ENCODE results near the gene RBSN. TPM values are rescaled to one million over a fixed set of nuclear protein-coding genes. Genes with fewer than 3 reads are reported as not detected.

Gene RBSN
- total RNA-seq, 1 donor from 2014 or later: 29.0 TPM

DNA sequence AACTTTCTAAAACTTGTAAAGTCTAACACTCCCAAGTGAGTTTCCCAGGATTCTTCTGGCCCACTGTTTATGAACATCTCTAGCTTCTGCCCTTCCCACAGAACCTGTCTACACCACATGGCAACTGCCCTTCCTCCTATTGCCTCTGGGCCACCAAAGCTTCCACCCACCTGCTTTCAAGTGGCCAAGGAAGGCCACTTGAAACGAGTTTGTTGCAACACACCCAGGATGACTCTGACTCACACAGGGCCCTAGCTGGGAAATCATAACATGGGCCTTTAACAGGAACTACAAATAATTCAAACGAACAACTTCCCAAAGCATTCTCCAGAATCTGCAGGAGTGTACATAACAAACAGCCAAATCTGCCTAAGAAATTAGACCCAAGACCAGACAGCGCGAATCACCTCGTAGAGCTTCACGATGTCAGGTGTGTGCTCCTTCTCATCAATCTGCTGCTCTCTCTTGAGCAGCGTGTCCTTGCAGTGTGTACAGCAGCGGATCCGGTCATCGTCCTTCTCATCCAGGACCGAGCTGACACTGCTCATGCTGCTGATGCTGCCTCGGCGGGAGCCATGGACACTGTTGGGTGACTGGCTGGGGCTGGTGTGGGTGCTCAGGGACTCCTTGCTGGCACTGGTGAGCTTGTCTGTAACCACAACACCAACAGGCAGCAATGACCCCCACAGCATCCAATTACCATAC lies 16.8 kb downstream of the RBSN start:
- Mint-ChIP-seq H3K27ac (no peak overlapping the region), H3K4me3 (no peak overlapping the region), H3K27me3 (no peaks in the 10 kb centered on the region), H3K4me1 (no peaks in the 10 kb centered on the region), H3K36me3 (ENCODE audit: low read depth) (peaks cover 90% of the 10 kb centered on the region), H3K9me3 (no peaks in the 10 kb centered on the region)
- intact Hi-C loops (cut with micrococcal nuclease): no loop called here
- TF ChIP-seq, protein P1, sequence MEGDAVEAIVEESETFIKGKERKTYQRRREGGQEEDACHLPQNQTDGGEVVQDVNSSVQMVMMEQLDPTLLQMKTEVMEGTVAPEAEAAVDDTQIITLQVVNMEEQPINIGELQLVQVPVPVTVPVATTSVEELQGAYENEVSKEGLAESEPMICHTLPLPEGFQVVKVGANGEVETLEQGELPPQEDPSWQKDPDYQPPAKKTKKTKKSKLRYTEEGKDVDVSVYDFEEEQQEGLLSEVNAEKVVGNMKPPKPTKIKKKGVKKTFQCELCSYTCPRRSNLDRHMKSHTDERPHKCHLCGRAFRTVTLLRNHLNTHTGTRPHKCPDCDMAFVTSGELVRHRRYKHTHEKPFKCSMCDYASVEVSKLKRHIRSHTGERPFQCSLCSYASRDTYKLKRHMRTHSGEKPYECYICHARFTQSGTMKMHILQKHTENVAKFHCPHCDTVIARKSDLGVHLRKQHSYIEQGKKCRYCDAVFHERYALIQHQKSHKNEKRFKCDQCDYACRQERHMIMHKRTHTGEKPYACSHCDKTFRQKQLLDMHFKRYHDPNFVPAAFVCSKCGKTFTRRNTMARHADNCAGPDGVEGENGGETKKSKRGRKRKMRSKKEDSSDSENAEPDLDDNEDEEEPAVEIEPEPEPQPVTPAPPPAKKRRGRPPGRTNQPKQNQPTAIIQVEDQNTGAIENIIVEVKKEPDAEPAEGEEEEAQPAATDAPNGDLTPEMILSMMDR (IDR thresholded peaks at IDR 0.05): no peak
- ATAC-seq (ENCODE audit: low read depth): no peak
- CTCF ChIA-PET: no interaction called here
- no peak for DNase-seq
- POLR2A ChIA-PET: interaction anchor here (1.4 kb wide), 1 partner anchor 17 kb away, joined by 3 read pairs; the partner anchor contains the start of gene RBSN

DNA sequence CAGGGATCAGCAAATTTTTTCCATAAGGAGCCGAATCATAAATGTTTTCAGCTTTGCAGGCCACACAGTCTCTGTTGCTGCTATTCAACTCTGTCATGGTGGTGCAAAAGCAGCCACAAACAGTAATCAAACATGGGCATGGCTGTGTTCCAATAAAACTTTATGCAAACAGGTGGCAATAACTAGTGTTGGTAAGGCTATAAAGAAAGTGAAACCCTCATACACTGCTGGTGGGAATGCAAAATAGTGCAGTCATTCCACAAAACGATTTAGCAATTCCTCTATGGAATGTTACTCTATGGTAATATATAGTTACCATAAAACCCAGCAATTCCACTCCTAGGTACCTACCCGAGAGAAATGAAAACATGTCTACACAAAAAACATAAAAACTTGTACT lies 19.9 kb downstream of the RBSN start:
- DNase-seq (no peak), ATAC-seq (ENCODE audit: low read depth) (no peak)
- H3K9me3 Mint-ChIP-seq: no peaks in the 10 kb centered on the region
- TF ChIP-seq, protein P1 (IDR thresholded peaks at IDR 0.05): no peak
- CTCF ChIA-PET: no interaction called here
- H3K4me1 Mint-ChIP-seq: no peaks in the 10 kb centered on the region
- POLR2A ChIA-PET: no interaction called here
- intact Hi-C loops (cut with micrococcal nuclease): no loop called here
- H3K36me3 Mint-ChIP-seq (ENCODE audit: low read depth): peaks cover 91% of the 10 kb centered on the region
- H3K27ac Mint-ChIP-seq: no peak overlapping the region
- H3K4me3 Mint-ChIP-seq: no peak overlapping the region
- H3K27me3 Mint-ChIP-seq: no peaks in the 10 kb centered on the region

DNA sequence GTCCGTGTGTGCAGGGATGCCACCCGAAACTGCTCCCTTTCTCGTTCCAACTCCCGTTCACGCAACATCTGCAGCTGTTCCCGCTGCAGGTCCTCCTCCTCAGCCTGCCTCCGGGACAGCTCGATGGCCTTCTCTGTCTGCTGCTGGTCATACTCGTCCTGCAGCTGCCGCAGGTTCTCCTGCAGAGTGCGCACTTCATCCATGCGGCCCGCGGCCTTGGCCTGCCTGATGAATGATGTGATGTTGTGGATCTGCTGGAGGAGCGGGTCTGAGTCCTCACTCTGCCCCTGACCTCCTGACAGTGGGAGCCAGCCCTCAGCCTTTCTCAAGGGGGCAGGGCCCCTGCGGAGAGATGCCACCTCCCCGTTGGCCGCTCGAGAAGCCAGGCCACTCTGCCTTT lies 24.4 kb downstream of the RBSN start:
- H3K4me3 Mint-ChIP-seq: no peak overlapping the region

DNA sequence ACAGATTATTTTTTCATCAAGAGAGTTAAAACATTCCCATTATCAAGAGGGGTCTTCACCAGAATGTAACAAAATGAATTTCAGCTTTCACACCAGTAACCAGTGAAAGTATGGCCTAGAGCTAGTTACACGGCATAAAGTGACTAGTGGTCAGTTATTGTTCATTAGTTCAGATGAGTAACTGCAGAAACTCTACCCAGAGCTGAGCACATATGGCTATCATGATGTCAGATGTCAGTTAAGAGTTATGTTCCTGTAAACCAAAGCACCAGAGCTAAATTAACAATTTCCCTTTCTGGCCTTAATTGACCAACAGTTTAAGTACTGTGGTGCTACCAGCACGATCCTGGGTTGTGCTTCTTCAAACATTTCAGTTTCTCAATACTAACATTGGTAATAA lies 27.2 kb downstream of the RBSN start:
- no peaks in the 10 kb centered on the region for H3K4me1 Mint-ChIP-seq
- no peak for ATAC-seq (ENCODE audit: low read depth)
- DNase-seq: no peak
- H3K27me3 Mint-ChIP-seq: no peaks in the 10 kb centered on the region
- H3K9me3 Mint-ChIP-seq: no peaks in the 10 kb centered on the region
- H3K27ac Mint-ChIP-seq: no peak overlapping the region
- ChIA-PET POLR2A (no interaction called here), CTCF (no interaction called here)
- peaks cover 59% of the 10 kb centered on the region for H3K36me3 Mint-ChIP-seq (ENCODE audit: low read depth)
- no peak overlapping the region for H3K4me3 Mint-ChIP-seq
- TF ChIP-seq, protein P1 (IDR thresholded peaks at IDR 0.05): no peak
- intact Hi-C loops (cut with micrococcal nuclease): no loop called here

More for the DNA sequence above, 24.4 kb downstream of the RBSN start:
- no peaks in the 10 kb centered on the region for H3K27me3 Mint-ChIP-seq
- no peak for DNase-seq
- ATAC-seq (ENCODE audit: low read depth): no peak
- peaks cover 82% of the 10 kb centered on the region for H3K36me3 Mint-ChIP-seq (ENCODE audit: low read depth)
- ChIA-PET CTCF (no interaction called here), POLR2A (no interaction called here)
- intact Hi-C loops (cut with micrococcal nuclease): no loop called here
- H3K27ac Mint-ChIP-seq: no peak overlapping the region
- H3K4me1 Mint-ChIP-seq: no peaks in the 10 kb centered on the region
- H3K9me3 Mint-ChIP-seq: no peaks in the 10 kb centered on the region
- TF ChIP-seq, protein P1 (IDR thresholded peaks at IDR 0.05): no peak

DNA sequence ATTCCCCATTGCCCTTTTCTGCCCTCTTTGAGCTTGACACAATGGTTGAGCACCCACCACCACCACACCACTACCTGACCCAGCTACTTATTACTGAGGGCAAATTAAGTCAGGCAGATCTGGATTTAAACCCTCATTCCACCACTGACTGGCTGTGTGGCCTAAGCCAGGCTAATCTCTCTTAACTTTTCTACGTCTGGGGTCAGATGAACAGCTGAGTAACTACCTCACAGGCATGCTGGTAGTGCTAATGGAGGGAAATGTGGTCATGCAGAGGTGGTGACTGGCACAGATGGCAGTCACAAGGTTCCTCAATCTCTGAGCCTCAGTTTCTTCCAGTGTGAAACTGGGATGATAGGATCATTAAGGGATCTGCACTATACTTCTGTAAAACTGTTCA lies 29.5 kb downstream of the RBSN start:
- no peaks in the 10 kb centered on the region for H3K27me3 Mint-ChIP-seq
- H3K4me1 Mint-ChIP-seq: peaks cover 7% of the 10 kb centered on the region
- POLR2A ChIA-PET: no interaction called here
- H3K27ac Mint-ChIP-seq: no peak overlapping the region
- H3K36me3 Mint-ChIP-seq (ENCODE audit: low read depth): peaks cover 40% of the 10 kb centered on the region
- H3K9me3 Mint-ChIP-seq: no peaks in the 10 kb centered on the region
- TF ChIP-seq, protein P1 (IDR thresholded peaks at IDR 0.05): no peak
- intact Hi-C loops (cut with micrococcal nuclease): no loop called here
- no peak overlapping the region for H3K4me3 Mint-ChIP-seq
- CTCF ChIA-PET: interaction anchor here (1.0 kb wide), 1 partner anchor 19 kb away, joined by 3 read pairs; no protein-coding TSS in a partner anchor
- no peak for DNase-seq
- ATAC-seq (ENCODE audit: low read depth): no peak

Measured in activated B cell treated with CpG ODN at 0.5 μM for 24 hours (primary cell).